Fibroblast of lung (primary cell): ENCODE data around the gene EYS.

ENCODE experiments used
- EZH2 ChIP-seq: IDR thresholded peaks from 2 replicates; pipeline ENCODE4 v1.5.1; 2012; ENCODE audit warnings: low read length, control low read depth, mild to moderate bottlenecking; ENCODE audit errors: missing control alignments
- TF ChIP-seq, protein P1 (sequence below), 2 donors: IDR thresholded peaks in 1 of 2; conservative IDR thresholded peaks in 1 of 2; 1 replicate in 1 of 2; 2 replicates in 1 of 2; pipeline ENCODE4 v1.5.1; 2011 to 2012; ENCODE audit warnings: low read length in 2 of 2, control low read depth in 1 of 2, inconsistent platforms in 1 of 2, low read depth in 1 of 2, mild to moderate bottlenecking in 1 of 2

- TF ChIP-seq, protein P1, sequence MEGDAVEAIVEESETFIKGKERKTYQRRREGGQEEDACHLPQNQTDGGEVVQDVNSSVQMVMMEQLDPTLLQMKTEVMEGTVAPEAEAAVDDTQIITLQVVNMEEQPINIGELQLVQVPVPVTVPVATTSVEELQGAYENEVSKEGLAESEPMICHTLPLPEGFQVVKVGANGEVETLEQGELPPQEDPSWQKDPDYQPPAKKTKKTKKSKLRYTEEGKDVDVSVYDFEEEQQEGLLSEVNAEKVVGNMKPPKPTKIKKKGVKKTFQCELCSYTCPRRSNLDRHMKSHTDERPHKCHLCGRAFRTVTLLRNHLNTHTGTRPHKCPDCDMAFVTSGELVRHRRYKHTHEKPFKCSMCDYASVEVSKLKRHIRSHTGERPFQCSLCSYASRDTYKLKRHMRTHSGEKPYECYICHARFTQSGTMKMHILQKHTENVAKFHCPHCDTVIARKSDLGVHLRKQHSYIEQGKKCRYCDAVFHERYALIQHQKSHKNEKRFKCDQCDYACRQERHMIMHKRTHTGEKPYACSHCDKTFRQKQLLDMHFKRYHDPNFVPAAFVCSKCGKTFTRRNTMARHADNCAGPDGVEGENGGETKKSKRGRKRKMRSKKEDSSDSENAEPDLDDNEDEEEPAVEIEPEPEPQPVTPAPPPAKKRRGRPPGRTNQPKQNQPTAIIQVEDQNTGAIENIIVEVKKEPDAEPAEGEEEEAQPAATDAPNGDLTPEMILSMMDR (conservative IDR thresholded peaks at IDR 0.05 in 1 of 2, IDR thresholded peaks at IDR 0.05 in 1 of 2; ENCODE audit: low read depth in 1 of 2, low read length in 2 of 2) = no peak
- no peak for TF ChIP-seq EZH2
Observed at GRCh38 chr6:65000815-65001214, 706.2 kb downstream of the EYS start.
